Measurements from ENCODE around the gene POC5.

- TF ChIP-seq EZH2 (IDR thresholded peaks at IDR 0.05; ENCODE audit: insufficient read depth, low read length) = no peak
- TF ChIP-seq CTCF (IDR thresholded peaks at IDR 0.05; ENCODE audit: insufficient read depth, low read depth, low read length) = no peak
Observed at GRCh38 chr5:75756211-75756610, 39.0 kb upstream of the POC5 start.

Measured in astrocyte (in vitro differentiated cells and primary cell).